RWPE2 (cell line): ENCODE results near the gene CARD11.
A peak's percentile ranks its signal among the peaks of the same experiment; 100 is the strongest.

Experiments used
- ATAC-seq: fragments of 200-7000 bp; cut with Tn5 transposase; 3 replicates; pipeline ENCODE4 v1.9.1; 2021; ENCODE audit warnings: low read depth
- DNase-seq: peaks from one replicate; pipeline ENCODE4 v3.0.0-alpha.2; 2020; ENCODE audit warnings: low spot score
- H3K27ac ChIP-seq: fragments of 450-650 bp; 2 replicates; pipeline ENCODE4 v1.5.1; 2017; ENCODE audit warnings: mild to moderate bottlenecking; ENCODE audit not compliant: poor library complexity, severe bottlenecking
- H3K27me3 ChIP-seq: fragments of 250-450 bp; sonication (Bioruptor Pico); 2 replicates; pipeline ENCODE4 v1.5.1; 2021; ENCODE audit warnings: mild to moderate bottlenecking, moderate library complexity; ENCODE audit not compliant: insufficient read depth, poor library complexity, severe bottlenecking
- H3K36me3 ChIP-seq: fragments of 250-450 bp; sonication (Bioruptor Pico); 2 replicates; pipeline ENCODE4 v1.5.1; 2020; ENCODE audit warnings: low read depth, mild to moderate bottlenecking, moderate library complexity
- H3K4me1 ChIP-seq: fragments of 250-450 bp; sonication (Bioruptor Pico); 2 replicates; pipeline ENCODE4 v1.5.1; 2021; ENCODE audit warnings: mild to moderate bottlenecking, moderate library complexity; ENCODE audit not compliant: insufficient read depth, poor library complexity, severe bottlenecking
- H3K4me3 ChIP-seq: fragments of 250-450 bp; sonication (Bioruptor Pico); 2 replicates; pipeline ENCODE4 v1.5.1; 2021; ENCODE audit warnings: mild to moderate bottlenecking, moderate library complexity; ENCODE audit not compliant: severe bottlenecking
- H3K9me3 ChIP-seq: fragments of 250-450 bp; sonication (Bioruptor Pico); 2 replicates; pipeline ENCODE4 v1.5.1; 2021; ENCODE audit warnings: mild to moderate bottlenecking, moderate library complexity; ENCODE audit not compliant: severe bottlenecking
- CTCF ChIP-seq: fragments of 450-650 bp; IDR thresholded peaks from one replicate; pipeline ENCODE4 v1.5.1; 2017; ENCODE audit warnings: mild to moderate bottlenecking, moderate library complexity; ENCODE audit not compliant: poor library complexity, severe bottlenecking

Gene CARD11

GRCh38 chr7:3056234-3057065 is 12.8 kb upstream of the CARD11 start:
- no peak overlapping the region for H3K27ac ChIP-seq
- TF ChIP-seq CTCF: no peak
- no peaks in the 10 kb centered on the region for H3K4me1 ChIP-seq
- ATAC-seq: no peak
- no peaks in the 10 kb centered on the region for H3K36me3 ChIP-seq
- no peak overlapping the region for H3K4me3 ChIP-seq
- peaks cover 12% of the 10 kb centered on the region for H3K27me3 ChIP-seq
- H3K9me3 ChIP-seq: peaks cover 2% of the 10 kb centered on the region
- no peak for DNase-seq

- Histone ChIP-seq H3K4me3 (no peak overlapping the region), H3K27ac (no peak overlapping the region), H3K9me3 (peaks cover 2% of the 10 kb centered on the region), H3K36me3 (no peaks in the 10 kb centered on the region), H3K27me3 (peaks cover 12% of the 10 kb centered on the region), H3K4me1 (no peaks in the 10 kb centered on the region)
- no peak for ATAC-seq
- no peak for TF ChIP-seq CTCF
- no peak for DNase-seq
Measured at GRCh38 chr7:3055626-3056025, 12.0 kb upstream of the CARD11 start.

- Histone ChIP-seq H3K27ac (no peak overlapping the region), H3K9me3 (no peaks in the 10 kb centered on the region), H3K4me3 (peak overlapping the region; percentile 39), H3K27me3 (no peaks in the 10 kb centered on the region), H3K4me1 (no peaks in the 10 kb centered on the region), H3K36me3 (no peaks in the 10 kb centered on the region)
- ATAC-seq (peak; percentile 87), DNase-seq (no peak)
- TF ChIP-seq CTCF: no peak
Measured at GRCh38 chr7:3042861-3043489, 692 bp downstream of the CARD11 start.

GRCh38 chr7:3041986-3042675 is 1.5 kb downstream of the CARD11 start:
- H3K4me1 ChIP-seq: no peaks in the 10 kb centered on the region
- DNase-seq: no peak
- H3K9me3 ChIP-seq: no peaks in the 10 kb centered on the region
- H3K36me3 ChIP-seq: no peaks in the 10 kb centered on the region
- no peak for TF ChIP-seq CTCF
- no peak overlapping the region for H3K27ac ChIP-seq
- no peak overlapping the region for H3K4me3 ChIP-seq
- ATAC-seq: no peak
- H3K27me3 ChIP-seq: no peaks in the 10 kb centered on the region
